ENCODE results near the gene CCDC116.

CCDC116 gene

DNA sequence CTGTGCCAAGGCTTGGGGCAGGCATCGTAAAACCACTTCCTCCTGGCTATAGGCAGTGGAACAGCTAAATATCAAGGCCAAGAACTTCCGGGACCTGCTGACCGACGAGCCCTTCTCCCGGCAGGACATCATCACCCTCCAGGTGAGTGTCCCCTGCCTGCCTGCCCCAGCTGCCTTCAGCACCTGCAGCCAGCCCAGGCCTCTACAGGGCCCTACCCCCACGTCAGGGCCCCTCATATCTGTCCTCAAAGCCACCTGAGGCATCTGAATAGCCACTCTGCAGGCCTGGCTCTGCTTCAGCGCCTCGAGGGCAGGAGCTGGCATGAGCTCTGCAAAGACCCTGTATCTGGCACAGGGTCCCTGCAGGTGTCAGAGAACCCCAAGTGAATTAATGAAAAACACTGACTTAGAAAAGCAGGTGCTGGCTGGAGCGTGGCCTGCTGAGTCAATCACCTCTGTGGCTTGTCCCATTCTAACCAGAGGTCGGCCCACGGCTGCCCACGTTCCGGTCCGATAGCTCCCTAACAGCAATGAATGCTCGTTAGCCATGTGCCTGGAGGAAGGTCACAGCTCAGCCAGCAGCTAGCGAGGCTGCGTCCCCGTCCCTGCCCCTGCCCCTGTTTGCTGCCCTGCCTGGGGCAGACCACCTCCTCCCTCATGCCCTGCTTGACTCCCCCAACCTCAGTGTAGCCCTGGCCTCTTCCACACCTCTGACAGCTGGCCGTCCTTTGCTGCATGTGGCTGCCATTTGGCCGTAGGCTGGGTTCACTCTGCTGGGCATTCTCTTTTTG, 50.0 kb downstream of the CCDC116 start:
- DNase-seq, result no peak

DNA sequence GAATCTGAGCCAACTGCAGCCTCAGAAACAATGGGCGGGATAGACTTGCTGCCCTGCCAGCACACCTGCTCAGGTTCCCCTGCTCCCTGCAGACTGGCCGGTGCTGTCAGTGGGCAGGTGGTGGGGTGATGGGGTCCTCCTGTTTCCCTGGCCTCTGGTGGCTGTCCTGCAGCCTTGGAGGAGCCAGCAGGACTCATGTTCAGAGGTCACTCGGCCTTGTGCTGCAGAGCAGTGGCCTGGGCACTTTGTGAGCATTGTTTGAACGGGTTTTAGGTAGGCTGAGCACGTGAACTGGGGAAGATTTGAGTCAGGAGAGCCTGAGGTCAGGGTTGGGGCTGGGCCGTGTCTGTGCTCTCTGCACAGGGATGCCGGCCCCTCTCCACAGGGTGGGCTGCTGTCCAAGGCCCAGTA, 50.8 kb downstream of the CCDC116 start:
- no peak for DNase-seq

DNA sequence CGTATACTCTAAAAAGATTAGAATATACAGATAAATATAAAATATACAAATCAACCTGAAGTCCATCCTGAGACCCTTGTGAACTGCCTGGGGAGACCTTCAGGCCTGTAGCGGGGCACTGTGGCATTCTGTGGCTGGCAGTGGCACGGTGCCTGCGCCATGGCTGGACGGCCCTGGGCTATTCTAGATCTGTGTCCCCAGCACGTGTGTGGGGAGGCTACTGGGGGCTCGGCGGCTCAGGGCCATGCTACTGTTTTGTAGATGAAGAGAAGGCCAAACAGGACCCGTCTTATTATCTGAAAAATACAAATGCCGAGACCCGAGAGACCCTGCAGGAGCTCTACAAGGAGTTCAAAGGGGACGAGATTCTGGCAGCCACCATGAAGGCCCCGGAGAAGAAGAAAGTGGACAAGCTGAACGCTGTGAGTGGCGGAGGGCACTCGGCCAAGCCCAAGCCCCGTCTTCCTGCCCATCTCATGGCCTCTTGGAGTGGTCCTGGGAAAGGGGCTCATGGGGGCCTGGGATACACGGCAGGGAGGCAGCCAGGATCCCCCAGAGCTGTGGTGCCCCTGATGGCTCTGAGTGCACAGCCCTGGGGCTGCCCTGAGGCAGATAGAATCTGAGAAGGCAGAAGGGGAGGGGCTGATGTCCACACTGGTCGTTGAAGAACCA, 52.1 kb downstream of the CCDC116 start:
- DNase-seq, result no peak

DNA sequence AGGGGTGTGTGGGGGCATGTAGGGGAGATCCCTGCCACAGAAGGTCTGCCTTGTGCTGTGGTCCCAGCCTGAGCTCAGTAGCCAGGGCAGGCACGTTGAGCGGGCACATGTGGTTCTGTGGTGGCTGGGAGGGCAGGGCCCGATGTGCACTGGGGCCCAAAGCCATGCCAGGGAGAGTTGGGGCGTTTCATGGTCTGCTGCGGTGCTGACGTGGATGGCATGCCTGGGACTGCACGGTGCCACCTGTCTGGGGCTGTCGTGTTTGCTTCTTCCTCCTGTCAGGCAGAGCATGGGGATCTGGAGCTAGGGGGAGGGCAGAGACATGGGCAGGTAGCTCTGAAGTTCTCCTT, 52.6 kb downstream of the CCDC116 start:
- no peak for DNase-seq

DNA sequence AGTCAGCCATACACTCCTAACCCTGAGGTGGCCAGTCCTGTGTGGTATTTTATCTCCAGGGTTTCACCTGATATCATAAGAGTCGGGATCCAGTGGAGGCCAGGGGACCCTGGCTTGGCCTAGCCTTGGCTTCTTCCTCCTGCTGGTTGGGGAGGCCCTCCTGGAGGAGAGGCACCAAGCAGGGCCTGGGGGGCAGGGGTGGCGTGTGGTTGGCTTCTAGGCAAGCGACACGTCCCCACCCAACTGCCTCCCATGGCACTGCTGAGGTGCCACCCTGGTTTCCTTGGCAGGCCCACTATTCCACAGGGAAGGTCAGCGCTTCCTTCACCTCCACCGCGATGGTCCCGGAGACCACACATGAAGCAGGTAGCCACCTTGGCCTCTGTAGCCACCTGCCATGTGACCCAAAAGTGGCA, 53.6 kb downstream of the CCDC116 start:
- no peak for DNase-seq
